ENCODE measurements around the gene THBS3. TPM values are rescaled to one million over a fixed set of nuclear protein-coding genes. Genes with fewer than 3 reads are reported as not detected.

The THBS3 gene
- total and polyA plus RNA-seq, 9 of the 15 experiments (the other 6 are each of a cell fraction or from before 2014, with no cell fraction given), result 0.59 to 8.3 (median 3.2) TPM

- no peak for TF ChIP-seq RFX7 (CRISPR knock-in tag; IDR thresholded peaks at IDR 0.05)
- TF ChIP-seq HLTF (IDR thresholded peaks at IDR 0.05), result no peak
- 0 out of 2 replicates have a peak, but pooled peaks have one; percentile 41 for TF ChIP-seq MYC (IDR thresholded peaks at IDR 0.05; ENCODE audit: low read depth, low read length)
- TF ChIP-seq MYC (CRISPR knock-in tag; IDR thresholded peaks at IDR 0.05; ENCODE audit: borderline replicate concordance, low read depth), result no peak
- no peak for TF ChIP-seq MTA2 (IDR thresholded peaks at IDR 0.05; ENCODE audit: low read depth)
- no peak for TF ChIP-seq ELK1 (CRISPR knock-in tag; IDR thresholded peaks at IDR 0.05)
- no peak for TF ChIP-seq CSDE1 (IDR thresholded peaks at IDR 0.05)
- no peak for TF ChIP-seq SIN3B (IDR thresholded peaks at IDR 0.05; ENCODE audit: low read depth)
- no peak for TF ChIP-seq OTX1 (CRISPR knock-in tag; IDR thresholded peaks at IDR 0.05)
- no peak for TF ChIP-seq ZBTB40 (IDR thresholded peaks at IDR 0.05)
- no peak for TF ChIP-seq ZBTB40 (CRISPR knock-in tag; IDR thresholded peaks at IDR 0.05)
- TF ChIP-seq CHD4 (IDR thresholded peaks at IDR 0.05; ENCODE audit: insufficient read depth, insufficient replicate concordance, low read depth, low read length, poor library complexity, severe bottlenecking), result no peak
- TF ChIP-seq NELFE (IDR thresholded peaks at IDR 0.05; ENCODE audit: insufficient read depth, insufficient read length), result no peak
- TF ChIP-seq WHSC1 (IDR thresholded peaks at IDR 0.05; ENCODE audit: low read length), result no peak
- no peak for TF ChIP-seq KDM2B (CRISPR knock-in tag; IDR thresholded peaks at IDR 0.05)
- TF ChIP-seq POLR2AphosphoS2 (IDR thresholded peaks at IDR 0.05; ENCODE audit: low read length), result no peak
- no peak for TF ChIP-seq TEAD4 (IDR thresholded peaks at IDR 0.05; ENCODE audit: low read length)
- TF ChIP-seq TEAD4 (CRISPR knock-in tag; IDR thresholded peaks at IDR 0.05; ENCODE audit: borderline replicate concordance), result no peak
- TF ChIP-seq PHF21A (IDR thresholded peaks at IDR 0.05; ENCODE audit: borderline replicate concordance, low read depth), result no peak
- TF ChIP-seq ZNF274 (IDR thresholded peaks at IDR 0.05; ENCODE audit: borderline replicate concordance, low read depth, low read length), result no peak
Observed at GRCh38 chr1:155167166-155168104, 40.3 kb downstream of the THBS3 start (continued).
